SK-N-SH (cell line): ENCODE measurements around the gene TTYH3.

Source experiments
- EZH2phosphoT487 ChIP-seq: fragments of 200-600 bp; sonication (generic); IDR thresholded peaks from 2 replicates; pipeline ENCODE4 v1.6.1; 2017; ENCODE audit warnings: low read depth, mixed run types, mild to moderate bottlenecking, antibody characterized with exemption, moderate library complexity, borderline replicate concordance
- POLR2AphosphoS5 ChIP-seq: IDR thresholded peaks from 2 replicates; pipeline ENCODE4 v1.6.1; 2012; ENCODE audit warnings: low read depth, low read length
- RXRA ChIP-seq: IDR thresholded peaks from 2 replicates; pipeline ENCODE4 v1.4.0; 2012; ENCODE audit warnings: low read depth, mild to moderate bottlenecking, borderline replicate concordance
- TF ChIP-seq, protein P1 (sequence below): IDR thresholded peaks from 2 replicates; pipeline ENCODE4 v1.4.0; 2012; ENCODE audit warnings: low read depth

- TF ChIP-seq RXRA (no peak), POLR2AphosphoS5 (no peak), EZH2phosphoT487 (no peak)
- TF ChIP-seq, protein P1, sequence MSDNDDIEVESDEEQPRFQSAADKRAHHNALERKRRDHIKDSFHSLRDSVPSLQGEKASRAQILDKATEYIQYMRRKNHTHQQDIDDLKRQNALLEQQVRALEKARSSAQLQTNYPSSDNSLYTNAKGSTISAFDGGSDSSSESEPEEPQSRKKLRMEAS, result no peak
Measured at GRCh38 chr7:2647594-2648172, 15.9 kb downstream of the TTYH3 start.
